Measurements from ENCODE around the gene UPF1. TPM values are rescaled to one million over a fixed set of nuclear protein-coding genes. Genes with fewer than 3 reads are reported as not detected.

Gene UPF1
- total and polyA plus RNA-seq, 2 of the 13 experiments (the other 11 are each of a cell fraction or from before 2014, with no cell fraction given): 16.9 to 41.8 TPM

DNA sequence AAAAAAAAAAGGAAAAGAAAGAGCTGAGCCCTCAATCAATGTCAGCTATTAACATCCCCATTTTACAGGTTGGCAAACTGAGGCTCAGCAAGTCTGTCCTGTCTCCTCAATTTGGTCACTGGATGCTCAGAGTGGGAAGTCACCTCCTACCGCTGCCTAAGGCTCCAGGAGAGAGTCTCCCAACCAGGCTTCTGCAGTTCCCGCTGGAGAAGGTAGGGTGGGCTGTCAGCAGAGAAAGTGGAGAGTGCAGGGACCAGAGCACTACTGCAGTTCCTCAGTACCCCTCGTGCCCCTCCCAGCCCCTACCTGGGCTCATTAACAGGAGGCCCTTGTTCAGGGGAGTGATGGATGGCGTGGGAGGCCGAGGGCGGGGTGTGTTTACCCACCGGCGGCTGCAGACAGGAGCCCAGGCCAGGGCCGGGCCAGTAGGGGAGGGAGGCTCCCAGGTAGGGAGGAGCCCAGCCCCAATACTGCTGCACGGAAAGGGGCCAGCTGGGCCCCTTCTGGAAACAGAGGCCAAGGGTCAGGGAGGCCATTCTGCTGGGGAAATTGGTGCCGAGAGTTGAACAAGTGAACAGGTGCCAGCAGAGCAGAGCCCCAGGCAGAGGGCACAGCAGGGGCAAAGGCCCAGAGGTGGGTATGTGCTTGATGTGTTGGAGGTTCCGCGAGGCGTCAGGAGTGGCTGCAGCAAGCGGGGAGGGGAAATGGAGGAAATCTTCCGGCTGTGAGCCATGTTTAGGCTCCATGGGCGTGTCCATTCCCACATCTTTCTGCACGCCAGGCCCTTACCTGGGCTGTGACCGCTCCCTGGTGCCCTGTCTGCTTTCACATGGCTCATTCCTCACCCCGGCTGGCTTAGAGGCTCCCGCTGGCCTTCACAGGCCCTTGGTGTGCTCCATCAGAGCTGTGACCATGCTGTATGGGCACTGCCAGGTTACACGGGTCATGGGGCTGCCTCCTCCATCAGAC is 33.1 kb upstream of the UPF1 start (continued):
- no peak for TF ChIP-seq NFYC (CRISPR knock-in tag; IDR thresholded peaks at IDR 0.05)
- no peak for TF ChIP-seq ZNF607 (CRISPR knock-in tag; IDR thresholded peaks at IDR 0.05; ENCODE audit: borderline replicate concordance)
- TF ChIP-seq NFKBIZ (CRISPR knock-in tag; IDR thresholded peaks at IDR 0.05): no peak
- no peak for TF ChIP-seq HMGA1 (CRISPR knock-in tag; conservative IDR thresholded peaks at IDR 0.05)
- TF ChIP-seq, protein P1, sequence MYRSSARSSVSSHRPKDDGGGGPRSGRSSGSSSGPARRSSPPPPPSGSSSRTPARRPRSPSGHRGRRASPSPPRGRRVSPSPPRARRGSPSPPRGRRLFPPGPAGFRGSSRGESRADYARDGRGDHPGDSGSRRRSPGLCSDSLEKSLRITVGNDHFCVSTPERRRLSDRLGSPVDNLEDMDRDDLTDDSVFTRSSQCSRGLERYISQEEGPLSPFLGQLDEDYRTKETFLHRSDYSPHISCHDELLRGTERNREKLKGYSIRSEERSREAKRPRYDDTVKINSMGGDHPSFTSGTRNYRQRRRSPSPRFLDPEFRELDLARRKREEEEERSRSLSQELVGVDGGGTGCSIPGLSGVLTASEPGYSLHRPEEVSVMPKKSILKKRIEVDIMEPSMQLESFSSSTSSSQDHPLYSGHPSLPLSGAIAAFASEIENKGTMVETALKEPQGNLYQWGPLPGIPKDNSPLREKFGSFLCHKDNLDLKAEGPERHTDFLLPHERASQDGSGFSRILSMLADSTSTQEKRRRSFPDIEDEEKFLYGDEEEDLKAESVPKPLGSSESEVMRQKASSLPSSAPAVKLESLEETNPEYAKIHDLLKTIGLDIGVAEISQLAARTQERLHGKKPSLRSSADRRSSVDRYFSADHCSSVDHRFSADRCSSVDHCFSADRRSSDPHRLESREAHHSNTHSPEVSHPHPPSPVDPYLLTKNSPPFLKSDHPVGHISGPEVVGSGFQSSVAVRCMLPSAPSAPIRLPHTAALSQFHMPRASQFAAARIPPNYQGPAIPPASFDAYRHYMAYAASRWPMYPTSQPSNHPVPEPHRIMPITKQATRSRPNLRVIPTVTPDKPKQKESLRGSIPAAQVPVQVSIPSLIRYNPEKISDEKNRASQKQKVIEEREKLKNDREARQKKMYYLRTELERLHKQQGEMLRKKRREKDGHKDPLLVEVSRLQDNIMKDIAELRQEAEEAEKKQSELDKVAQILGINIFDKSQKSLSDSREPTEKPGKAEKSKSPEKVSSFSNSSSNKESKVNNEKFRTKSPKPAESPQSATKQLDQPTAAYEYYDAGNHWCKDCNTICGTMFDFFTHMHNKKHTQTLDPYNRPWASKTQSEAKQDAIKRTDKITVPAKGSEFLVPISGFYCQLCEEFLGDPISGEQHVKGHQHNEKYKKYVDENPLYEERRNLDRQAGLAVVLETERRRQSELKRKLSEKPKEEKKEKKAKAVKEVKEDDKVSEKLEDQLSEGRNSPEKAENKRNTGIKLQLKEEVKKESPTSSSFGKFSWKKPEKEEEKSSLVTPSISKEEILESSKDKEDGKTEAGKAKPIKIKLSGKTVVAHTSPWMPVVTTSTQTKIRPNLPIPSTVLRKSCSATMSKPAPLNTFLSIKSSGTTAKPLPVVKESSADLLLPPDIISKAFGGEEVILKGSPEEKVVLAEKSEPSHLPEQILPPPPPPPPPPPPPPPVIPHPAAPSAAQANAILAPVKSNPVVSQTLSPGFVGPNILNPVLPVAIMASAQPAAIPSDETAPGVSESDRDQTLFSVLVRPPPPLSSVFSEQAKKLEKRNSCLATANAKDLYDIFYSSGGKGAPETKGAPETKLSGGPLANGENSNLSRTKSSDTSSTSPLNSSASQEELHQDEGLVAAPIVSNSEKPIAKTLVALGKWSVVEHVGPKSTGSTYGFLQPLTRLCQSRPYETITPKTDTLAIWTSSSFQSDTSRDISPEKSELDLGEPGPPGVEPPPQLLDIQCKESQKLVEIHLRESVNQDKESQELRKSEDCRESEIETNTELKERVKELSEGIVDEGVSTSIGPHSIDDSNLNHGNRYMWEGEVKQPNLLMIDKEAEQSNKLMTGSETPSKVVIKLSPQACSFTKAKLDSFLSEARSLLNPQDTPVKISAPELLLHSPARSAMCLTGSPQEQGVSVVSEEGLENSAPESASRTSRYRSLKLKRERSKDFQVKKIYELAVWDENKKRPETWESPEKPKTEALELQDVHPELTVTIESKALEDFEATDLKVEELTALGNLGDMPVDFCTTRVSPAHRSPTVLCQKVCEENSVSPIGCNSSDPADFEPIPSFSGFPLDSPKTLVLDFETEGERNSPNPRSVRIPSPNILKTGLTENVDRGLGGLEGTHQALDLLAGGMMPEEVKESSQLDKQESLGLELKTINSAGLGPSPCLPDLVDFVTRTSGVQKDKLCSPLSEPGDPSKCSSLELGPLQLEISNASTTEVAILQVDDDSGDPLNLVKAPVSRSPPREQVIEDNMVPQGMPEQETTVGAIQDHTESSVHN (CRISPR knock-in tag; IDR thresholded peaks at IDR 0.05): no peak
- TF ChIP-seq, protein P2, sequence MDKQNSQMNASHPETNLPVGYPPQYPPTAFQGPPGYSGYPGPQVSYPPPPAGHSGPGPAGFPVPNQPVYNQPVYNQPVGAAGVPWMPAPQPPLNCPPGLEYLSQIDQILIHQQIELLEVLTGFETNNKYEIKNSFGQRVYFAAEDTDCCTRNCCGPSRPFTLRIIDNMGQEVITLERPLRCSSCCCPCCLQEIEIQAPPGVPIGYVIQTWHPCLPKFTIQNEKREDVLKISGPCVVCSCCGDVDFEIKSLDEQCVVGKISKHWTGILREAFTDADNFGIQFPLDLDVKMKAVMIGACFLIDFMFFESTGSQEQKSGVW (CRISPR knock-in tag; IDR thresholded peaks at IDR 0.05; ENCODE audit: borderline replicate concordance): no peak
- TF ChIP-seq MTA3 (CRISPR knock-in tag; IDR thresholded peaks at IDR 0.05): no peak
- no peak for TF ChIP-seq RARG (CRISPR knock-in tag; IDR thresholded peaks at IDR 0.05; ENCODE audit: low read depth)
- peak; percentile 84 for TF ChIP-seq ZMYM3 (CRISPR knock-in tag; IDR thresholded peaks at IDR 0.05)
- no peak for TF ChIP-seq ZNF138 (CRISPR knock-in tag; IDR thresholded peaks at IDR 0.05; ENCODE audit: low read depth)
- TF ChIP-seq, protein P3, sequence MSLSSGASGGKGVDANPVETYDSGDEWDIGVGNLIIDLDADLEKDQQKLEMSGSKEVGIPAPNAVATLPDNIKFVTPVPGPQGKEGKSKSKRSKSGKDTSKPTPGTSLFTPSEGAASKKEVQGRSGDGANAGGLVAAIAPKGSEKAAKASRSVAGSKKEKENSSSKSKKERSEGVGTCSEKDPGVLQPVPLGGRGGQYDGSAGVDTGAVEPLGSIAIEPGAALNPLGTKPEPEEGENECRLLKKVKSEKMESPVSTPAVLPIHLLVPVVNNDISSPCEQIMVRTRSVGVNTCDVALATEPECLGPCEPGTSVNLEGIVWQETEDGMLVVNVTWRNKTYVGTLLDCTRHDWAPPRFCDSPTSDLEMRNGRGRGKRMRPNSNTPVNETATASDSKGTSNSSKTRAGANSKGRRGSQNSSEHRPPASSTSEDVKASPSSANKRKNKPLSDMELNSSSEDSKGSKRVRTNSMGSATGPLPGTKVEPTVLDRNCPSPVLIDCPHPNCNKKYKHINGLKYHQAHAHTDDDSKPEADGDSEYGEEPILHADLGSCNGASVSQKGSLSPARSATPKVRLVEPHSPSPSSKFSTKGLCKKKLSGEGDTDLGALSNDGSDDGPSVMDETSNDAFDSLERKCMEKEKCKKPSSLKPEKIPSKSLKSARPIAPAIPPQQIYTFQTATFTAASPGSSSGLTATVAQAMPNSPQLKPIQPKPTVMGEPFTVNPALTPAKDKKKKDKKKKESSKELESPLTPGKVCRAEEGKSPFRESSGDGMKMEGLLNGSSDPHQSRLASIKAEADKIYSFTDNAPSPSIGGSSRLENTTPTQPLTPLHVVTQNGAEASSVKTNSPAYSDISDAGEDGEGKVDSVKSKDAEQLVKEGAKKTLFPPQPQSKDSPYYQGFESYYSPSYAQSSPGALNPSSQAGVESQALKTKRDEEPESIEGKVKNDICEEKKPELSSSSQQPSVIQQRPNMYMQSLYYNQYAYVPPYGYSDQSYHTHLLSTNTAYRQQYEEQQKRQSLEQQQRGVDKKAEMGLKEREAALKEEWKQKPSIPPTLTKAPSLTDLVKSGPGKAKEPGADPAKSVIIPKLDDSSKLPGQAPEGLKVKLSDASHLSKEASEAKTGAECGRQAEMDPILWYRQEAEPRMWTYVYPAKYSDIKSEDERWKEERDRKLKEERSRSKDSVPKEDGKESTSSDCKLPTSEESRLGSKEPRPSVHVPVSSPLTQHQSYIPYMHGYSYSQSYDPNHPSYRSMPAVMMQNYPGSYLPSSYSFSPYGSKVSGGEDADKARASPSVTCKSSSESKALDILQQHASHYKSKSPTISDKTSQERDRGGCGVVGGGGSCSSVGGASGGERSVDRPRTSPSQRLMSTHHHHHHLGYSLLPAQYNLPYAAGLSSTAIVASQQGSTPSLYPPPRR (CRISPR knock-in tag; IDR thresholded peaks at IDR 0.05; ENCODE audit: borderline replicate concordance): peak; percentile 75
- TF ChIP-seq, protein P4, sequence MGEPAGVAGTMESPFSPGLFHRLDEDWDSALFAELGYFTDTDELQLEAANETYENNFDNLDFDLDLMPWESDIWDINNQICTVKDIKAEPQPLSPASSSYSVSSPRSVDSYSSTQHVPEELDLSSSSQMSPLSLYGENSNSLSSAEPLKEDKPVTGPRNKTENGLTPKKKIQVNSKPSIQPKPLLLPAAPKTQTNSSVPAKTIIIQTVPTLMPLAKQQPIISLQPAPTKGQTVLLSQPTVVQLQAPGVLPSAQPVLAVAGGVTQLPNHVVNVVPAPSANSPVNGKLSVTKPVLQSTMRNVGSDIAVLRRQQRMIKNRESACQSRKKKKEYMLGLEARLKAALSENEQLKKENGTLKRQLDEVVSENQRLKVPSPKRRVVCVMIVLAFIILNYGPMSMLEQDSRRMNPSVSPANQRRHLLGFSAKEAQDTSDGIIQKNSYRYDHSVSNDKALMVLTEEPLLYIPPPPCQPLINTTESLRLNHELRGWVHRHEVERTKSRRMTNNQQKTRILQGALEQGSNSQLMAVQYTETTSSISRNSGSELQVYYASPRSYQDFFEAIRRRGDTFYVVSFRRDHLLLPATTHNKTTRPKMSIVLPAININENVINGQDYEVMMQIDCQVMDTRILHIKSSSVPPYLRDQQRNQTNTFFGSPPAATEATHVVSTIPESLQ (CRISPR knock-in tag; conservative IDR thresholded peaks at IDR 0.05): no peak

Data from HepG2 (cell line).